HCT116 (cell line): ENCODE results near the gene CD1C. TPM values are rescaled to one million over a fixed set of nuclear protein-coding genes. Genes with fewer than 3 reads are reported as not detected.
"Not testable (repeated sequence)": the region's sequence is repeated elsewhere in the genome, so short reads cannot be mapped to it uniquely, and the experiment has no call there.

Experiments
- ATAC-seq: fragments of 200-7000 bp; cut with Tn5 transposase; 2 replicates; pipeline ENCODE4 v1.9.1; 2020; ENCODE audit warnings: mild to moderate bottlenecking, moderate library complexity
- BruUV-seq: library from RNA; stranded (reverse); fragments of 400-500 nt; replicated peaks from 2 replicates; lab custom pipeline; 2021; lab: Mats Ljungman, UMichigan
- CTCF ChIA-PET: fragments of 300-600 bp; sonication (Branson Sonifier 250); formaldehyde crosslinking; loops from one replicate; lab custom pipeline; 2021; ENCODE audit warnings: antibody characterized with exemption; lab: Charles Lee
- POLR2A ChIA-PET: fragments of 300-600, 350-600 bp; sonication (Branson Sonifier 250); formaldehyde crosslinking; loops from one replicate; lab custom pipeline; 2021; ENCODE audit warnings: antibody characterized with exemption; lab: Charles Lee
- RAD21 ChIA-PET, 2 experiments: fragments of 300-600 bp; sonication (Branson Sonifier 250); formaldehyde crosslinking; loops; one replicate each; lab custom pipeline; 2023; ENCODE audit warnings: low total read pairs in 2 of 2; ENCODE audit not compliant: uncharacterized antibody in 2 of 2, unreplicated experiment in 2 of 2, low non-redundant PET in 1 of 2; lab: Charles Lee
- DNase-seq: peaks from one replicate; pipeline ENCODE4 v3.0.0-alpha.2; 2010; ENCODE audit warnings: low read depth, low spot score
- H2AFZ ChIP-seq: fragments of 200-600 bp; shearing (Covaris generic), sonication (generic); 2 replicates; pipeline ENCODE4 v1.6.1; 2017; ENCODE audit warnings: low read depth, mixed run types, mixed read lengths, antibody characterized with exemption, low read length; ENCODE audit not compliant: poor library complexity, severe bottlenecking
- H3K27ac ChIP-seq: 2 replicates; pipeline ENCODE4 v1.5.1; 2012; ENCODE audit warnings: low read depth, low read length
- H3K27me3 ChIP-seq: fragments of 200-600 bp; sonication (generic); 2 replicates; pipeline ENCODE4 v1.6.1; 2016; ENCODE audit warnings: mixed run types, low read length, mixed read lengths; ENCODE audit not compliant: insufficient read depth
- H3K36me3 ChIP-seq, 2 experiments: fragments of 200-500 bp in 1 of 2; fragments of 200-600 bp in 1 of 2; sonication (Bioruptor generic) in 1 of 2; sonication (generic) in 1 of 2; 2 replicates each; pipeline versions ENCODE4 v1.5.1 to v1.6.1; 2014 to 2016; ENCODE audit warnings: low read length in 2 of 2, inconsistent platforms in 1 of 2, mixed read lengths in 1 of 2, mixed run types in 1 of 2; ENCODE audit not compliant: insufficient read depth in 2 of 2, control insufficient read depth in 1 of 2
- H3K4me1 ChIP-seq, 2 experiments: fragments of 200-600 bp in 1 of 2; sonication (generic) in 1 of 2; 2 replicates each; pipeline versions ENCODE4 v1.5.1 to v1.6.1; 2012 to 2017; ENCODE audit warnings: low read length in 2 of 2, inconsistent platforms in 1 of 2, mild to moderate bottlenecking in 1 of 2, mixed read lengths in 1 of 2, mixed run types in 1 of 2, moderate library complexity in 1 of 2; ENCODE audit not compliant: insufficient read depth in 2 of 2, control insufficient read depth in 1 of 2
- H3K4me2 ChIP-seq: fragments of 200-600 bp; sonication (generic); 2 replicates; pipeline ENCODE4 v1.6.1; 2017; ENCODE audit warnings: mixed run types, low read length, mixed read lengths
- H3K4me3 ChIP-seq, 2 experiments: fragments of 200-600 bp in 1 of 2; sonication (generic) in 1 of 2; replicated peaks in 1 of 2; 2 replicates each; pipeline ENCODE4 v1.5.1; 2011 to 2016; ENCODE audit warnings: low read length in 2 of 2, control low read depth in 1 of 2, low read depth in 1 of 2, mild to moderate bottlenecking in 1 of 2, mixed read lengths in 1 of 2, mixed run types in 1 of 2
- H3K79me2 ChIP-seq: fragments of 200-600 bp; sonication (generic); 2 replicates; pipeline ENCODE4 v1.6.1; 2017; ENCODE audit warnings: mild to moderate bottlenecking, mixed run types, low read length, moderate library complexity, mixed read lengths; ENCODE audit not compliant: insufficient read depth
- H3K9ac ChIP-seq: fragments of 200-600 bp; sonication (generic); 2 replicates; pipeline ENCODE4 v1.6.1; 2016; ENCODE audit warnings: low read length, mixed read lengths
- H3K9me2 ChIP-seq: fragments of 200-600 bp; sonication (generic), shearing (Covaris generic); 2 replicates; pipeline ENCODE4 v1.6.1; 2017; ENCODE audit warnings: mixed run types, mild to moderate bottlenecking, moderate library complexity; ENCODE audit not compliant: insufficient read depth
- H3K9me3 ChIP-seq, 2 experiments: fragments of 200-500 bp in 1 of 2; fragments of 200-600 bp in 1 of 2; sonication (Bioruptor generic) in 1 of 2; sonication (generic) in 1 of 2; 2 replicates each; pipeline ENCODE4 v1.6.1; 2014 to 2017; ENCODE audit warnings: low read length in 2 of 2, mixed read lengths in 2 of 2, inconsistent platforms in 1 of 2, low read depth in 1 of 2, mild to moderate bottlenecking in 1 of 2, mixed run types in 1 of 2, moderate library complexity in 1 of 2; ENCODE audit not compliant: control insufficient read depth in 1 of 2, insufficient read depth in 1 of 2
- H4K20me1 ChIP-seq: fragments of 200-600 bp; sonication (generic), shearing (Covaris generic); 2 replicates; pipeline ENCODE4 v1.6.1; 2017; ENCODE audit warnings: mixed run types, mild to moderate bottlenecking, moderate library complexity; ENCODE audit not compliant: insufficient read depth
- CBX3 ChIP-seq: IDR thresholded peaks from 2 replicates; pipeline ENCODE4 v1.6.1; 2012; ENCODE audit warnings: low read depth
- CEBPB ChIP-seq: IDR thresholded peaks from 2 replicates; pipeline ENCODE4 v1.6.1; 2012; ENCODE audit warnings: low read depth
- EGR1 ChIP-seq: IDR thresholded peaks from 2 replicates; pipeline ENCODE4 v1.6.1; 2012; ENCODE audit warnings: low read depth
- EZH2phosphoT487 ChIP-seq: fragments of 200-600 bp; IDR thresholded peaks from 2 replicates; pipeline ENCODE4 v1.6.1; 2018; ENCODE audit warnings: antibody characterized with exemption, borderline replicate concordance
- FOSL1 ChIP-seq: IDR thresholded peaks from 2 replicates; pipeline ENCODE4 v1.6.1; 2012; ENCODE audit warnings: low read depth
- JUND ChIP-seq: IDR thresholded peaks from 2 replicates; pipeline ENCODE4 v1.6.1; 2012
- POLR2A ChIP-seq: IDR thresholded peaks from 2 replicates; pipeline ENCODE4 v1.7.0; 2011; ENCODE audit warnings: borderline replicate concordance; ENCODE audit not compliant: insufficient read depth, insufficient read length; ENCODE audit errors: extremely low read depth
- POLR2AphosphoS5 ChIP-seq: IDR thresholded peaks from 2 replicates; pipeline ENCODE4 v1.6.1; 2011; ENCODE audit warnings: mild to moderate bottlenecking, low read depth, low read length, moderate library complexity
- RAD21 ChIP-seq: IDR thresholded peaks from 2 replicates; pipeline ENCODE4 v1.6.1; 2012; ENCODE audit warnings: low read depth, mild to moderate bottlenecking
- TCF7L2 ChIP-seq: IDR thresholded peaks from 2 replicates; pipeline ENCODE4 v1.7.0; 2011; ENCODE audit warnings: borderline replicate concordance, inconsistent platforms; ENCODE audit not compliant: insufficient read depth, insufficient read length; ENCODE audit errors: extremely low read depth
- YY1 ChIP-seq: IDR thresholded peaks from 2 replicates; pipeline ENCODE4 v1.6.1; 2011; ENCODE audit warnings: low read length, low read depth, moderate library complexity, mild to moderate bottlenecking; ENCODE audit not compliant: insufficient replicate concordance; ENCODE audit errors: extremely low read depth
- ZFX ChIP-seq: fragments of 450-650 bp; IDR thresholded peaks from 2 replicates; pipeline ENCODE4 v1.6.1; 2017
- ZNF274 ChIP-seq: fragments of 200-500 bp; sonication (Bioruptor generic); IDR thresholded peaks from 2 replicates; pipeline ENCODE4 v1.6.1; 2014; ENCODE audit warnings: mild to moderate bottlenecking, low read depth, low read length, inconsistent platforms
- intact Hi-C: fragments of 100-400 bp; cut with micrococcal nuclease; formaldehyde crosslinking; loops from 2 replicates; pipeline ENCODE4 v1.10.0; 2022
- total RNA-seq: library from RNA; stranded (reverse); gene quantifications from one replicate; pipeline ENCODE4 v1.2.1, GENCODE V29; 2021; ENCODE audit not compliant: unreplicated experiment
- TF ChIP-seq, protein P1 (sequence below): IDR thresholded peaks from 2 replicates; pipeline ENCODE4 v1.6.1; 2012
- TF ChIP-seq, protein P2 (sequence below): IDR thresholded peaks from 2 replicates; pipeline ENCODE4 v1.6.1; 2011; ENCODE audit warnings: mild to moderate bottlenecking, low read length, moderate library complexity; ENCODE audit not compliant: insufficient replicate concordance; ENCODE audit errors: extremely low read depth
- TF ChIP-seq, protein P3 (sequence below): IDR thresholded peaks from 2 replicates; pipeline ENCODE4 v1.6.1; 2012; ENCODE audit warnings: low read depth

CD1C gene
- total RNA-seq, 1 experiment from 2014 or later: not detected

DNA sequence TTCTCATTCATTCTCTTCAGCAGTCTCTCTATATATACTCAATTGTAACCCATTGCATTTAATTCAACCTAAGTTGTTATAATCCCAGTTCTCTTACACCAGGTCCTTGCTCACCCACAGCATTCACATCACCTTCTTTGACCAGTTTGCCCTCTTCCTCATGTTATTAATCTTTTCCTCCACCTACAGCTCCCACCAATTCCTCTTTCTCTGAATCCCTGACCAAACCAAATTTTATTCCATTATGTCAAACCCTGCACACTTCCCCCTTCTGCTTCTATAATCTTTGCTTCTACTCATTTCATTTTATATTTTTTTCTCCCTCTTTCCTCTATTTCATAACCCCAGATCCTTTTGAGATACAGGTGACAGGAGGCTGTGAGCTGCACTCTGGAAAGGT, 34.1 kb upstream of the CD1C start:
- no peaks in the 10 kb centered on the region for H3K4me1 ChIP-seq
- ChIA-PET CTCF (no interaction called here), RAD21 (no interaction called here), POLR2A (no interaction called here)
- no peaks in the 10 kb centered on the region for H4K20me1 ChIP-seq
- no peaks in the 10 kb centered on the region for H3K79me2 ChIP-seq
- peaks cover 21% of the 10 kb centered on the region; the same call in 1 of the 2 replicates for H3K27me3 ChIP-seq
- TF ChIP-seq, protein P1, sequence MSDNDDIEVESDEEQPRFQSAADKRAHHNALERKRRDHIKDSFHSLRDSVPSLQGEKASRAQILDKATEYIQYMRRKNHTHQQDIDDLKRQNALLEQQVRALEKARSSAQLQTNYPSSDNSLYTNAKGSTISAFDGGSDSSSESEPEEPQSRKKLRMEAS: no peak
- TF ChIP-seq TCF7L2 (no peak), JUND (no peak), POLR2AphosphoS5 (no peak), CEBPB (no peak), ZNF274 (no peak), EZH2phosphoT487 (no peak), RAD21 (no peak), CBX3 (no peak), YY1 (no peak), FOSL1 (no peak), EGR1 (no peak), POLR2A (no peak), ZFX (no peak)
- TF ChIP-seq, protein P2, sequence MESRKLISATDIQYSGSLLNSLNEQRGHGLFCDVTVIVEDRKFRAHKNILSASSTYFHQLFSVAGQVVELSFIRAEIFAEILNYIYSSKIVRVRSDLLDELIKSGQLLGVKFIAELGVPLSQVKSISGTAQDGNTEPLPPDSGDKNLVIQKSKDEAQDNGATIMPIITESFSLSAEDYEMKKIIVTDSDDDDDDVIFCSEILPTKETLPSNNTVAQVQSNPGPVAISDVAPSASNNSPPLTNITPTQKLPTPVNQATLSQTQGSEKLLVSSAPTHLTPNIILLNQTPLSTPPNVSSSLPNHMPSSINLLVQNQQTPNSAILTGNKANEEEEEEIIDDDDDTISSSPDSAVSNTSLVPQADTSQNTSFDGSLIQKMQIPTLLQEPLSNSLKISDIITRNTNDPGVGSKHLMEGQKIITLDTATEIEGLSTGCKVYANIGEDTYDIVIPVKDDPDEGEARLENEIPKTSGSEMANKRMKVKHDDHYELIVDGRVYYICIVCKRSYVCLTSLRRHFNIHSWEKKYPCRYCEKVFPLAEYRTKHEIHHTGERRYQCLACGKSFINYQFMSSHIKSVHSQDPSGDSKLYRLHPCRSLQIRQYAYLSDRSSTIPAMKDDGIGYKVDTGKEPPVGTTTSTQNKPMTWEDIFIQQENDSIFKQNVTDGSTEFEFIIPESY: no peak
- TF ChIP-seq, protein P3, sequence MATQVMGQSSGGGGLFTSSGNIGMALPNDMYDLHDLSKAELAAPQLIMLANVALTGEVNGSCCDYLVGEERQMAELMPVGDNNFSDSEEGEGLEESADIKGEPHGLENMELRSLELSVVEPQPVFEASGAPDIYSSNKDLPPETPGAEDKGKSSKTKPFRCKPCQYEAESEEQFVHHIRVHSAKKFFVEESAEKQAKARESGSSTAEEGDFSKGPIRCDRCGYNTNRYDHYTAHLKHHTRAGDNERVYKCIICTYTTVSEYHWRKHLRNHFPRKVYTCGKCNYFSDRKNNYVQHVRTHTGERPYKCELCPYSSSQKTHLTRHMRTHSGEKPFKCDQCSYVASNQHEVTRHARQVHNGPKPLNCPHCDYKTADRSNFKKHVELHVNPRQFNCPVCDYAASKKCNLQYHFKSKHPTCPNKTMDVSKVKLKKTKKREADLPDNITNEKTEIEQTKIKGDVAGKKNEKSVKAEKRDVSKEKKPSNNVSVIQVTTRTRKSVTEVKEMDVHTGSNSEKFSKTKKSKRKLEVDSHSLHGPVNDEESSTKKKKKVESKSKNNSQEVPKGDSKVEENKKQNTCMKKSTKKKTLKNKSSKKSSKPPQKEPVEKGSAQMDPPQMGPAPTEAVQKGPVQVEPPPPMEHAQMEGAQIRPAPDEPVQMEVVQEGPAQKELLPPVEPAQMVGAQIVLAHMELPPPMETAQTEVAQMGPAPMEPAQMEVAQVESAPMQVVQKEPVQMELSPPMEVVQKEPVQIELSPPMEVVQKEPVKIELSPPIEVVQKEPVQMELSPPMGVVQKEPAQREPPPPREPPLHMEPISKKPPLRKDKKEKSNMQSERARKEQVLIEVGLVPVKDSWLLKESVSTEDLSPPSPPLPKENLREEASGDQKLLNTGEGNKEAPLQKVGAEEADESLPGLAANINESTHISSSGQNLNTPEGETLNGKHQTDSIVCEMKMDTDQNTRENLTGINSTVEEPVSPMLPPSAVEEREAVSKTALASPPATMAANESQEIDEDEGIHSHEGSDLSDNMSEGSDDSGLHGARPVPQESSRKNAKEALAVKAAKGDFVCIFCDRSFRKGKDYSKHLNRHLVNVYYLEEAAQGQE: no peak
- H3K4me2 ChIP-seq: no peak overlapping the region
- no peak overlapping the region for H3K27ac ChIP-seq
- H2AFZ ChIP-seq: no peak overlapping the region
- no peaks in the 10 kb centered on the region for H3K9me2 ChIP-seq
- no peak overlapping the region for H3K9ac ChIP-seq
- H3K4me3 ChIP-seq: no peak overlapping the region
- DNase-seq: no peak
- H3K36me3 ChIP-seq: no peaks in the 10 kb centered on the region
- no TSS peak for BruUV-seq
- no peaks in the 10 kb centered on the region for H3K9me3 ChIP-seq
- intact Hi-C loops: no loop called here
- ATAC-seq: no peak

DNA sequence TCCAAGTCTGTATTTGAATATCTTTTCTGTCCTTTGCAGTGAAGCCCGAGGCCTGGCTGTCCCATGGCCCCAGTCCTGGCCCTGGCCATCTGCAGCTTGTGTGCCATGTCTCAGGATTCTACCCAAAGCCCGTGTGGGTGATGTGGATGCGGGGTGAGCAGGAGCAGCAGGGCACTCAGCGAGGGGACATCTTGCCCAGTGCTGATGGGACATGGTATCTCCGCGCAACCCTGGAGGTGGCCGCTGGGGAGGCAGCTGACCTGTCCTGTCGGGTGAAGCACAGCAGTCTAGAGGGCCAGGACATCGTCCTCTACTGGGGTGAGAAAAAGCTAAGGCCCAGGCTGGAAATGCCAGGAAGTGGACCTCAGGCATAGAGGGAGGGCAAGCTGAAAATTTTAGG, 33.0 kb upstream of the CD1C start:
- not testable (repeated sequence) for BruUV-seq
- H3K27me3 ChIP-seq: peaks cover 32% of the 10 kb centered on the region

More for the DNA sequence above, 33.0 kb upstream of the CD1C start:
- H3K9ac ChIP-seq, CTCF ChIA-PET, H3K9me3 ChIP-seq, POLR2A ChIA-PET, ATAC-seq, H2AFZ ChIP-seq, H3K4me2 ChIP-seq, H3K36me3 ChIP-seq, H3K4me1 ChIP-seq, H3K79me2 ChIP-seq, H4K20me1 ChIP-seq, RAD21 ChIA-PET, H3K9me2 ChIP-seq, DNase-seq, intact Hi-C loops, H3K27ac ChIP-seq, H3K4me3 ChIP-seq: not testable (repeated sequence)
